ENCODE data around the gene KRTAP5-7.

- no peak for TF ChIP-seq CTCF (IDR thresholded peaks at IDR 0.05)
- no peak for TF ChIP-seq POLR2A (IDR thresholded peaks at IDR 0.05)
Measured at GRCh38 chr11:71564430-71564829, 37.4 kb downstream of the KRTAP5-7 start.

Data from adrenal gland (tissue), 5 donors.